D341Med (cell line): ENCODE results near the gene MRPL24.
A peak's percentile ranks its signal among the peaks of the same experiment; 100 is the strongest.

Source experiments
- DNase-seq: peaks from one replicate; pipeline ENCODE4 v3.0.0; 2012; ENCODE audit warnings: low spot score

MRPL24 gene

GRCh38 chr1:156743367-156744302 is 2.7 kb upstream of the MRPL24 start:
- no peak for DNase-seq

GRCh38 chr1:156742801-156743200 is 1.9 kb upstream of the MRPL24 start:
- DNase-seq = no peak

GRCh38 chr1:156742017-156742416 is 1.1 kb upstream of the MRPL24 start:
- no peak for DNase-seq

GRCh38 chr1:156741481-156741983 is 644 bp upstream of the MRPL24 start:
- no peak for DNase-seq

- no peak for DNase-seq
These were observed 599 bp downstream of the MRPL24 start for GRCh38 chr1:156740237-156740740.

- no peak for DNase-seq
These were observed 2.0 kb downstream of the MRPL24 start for GRCh38 chr1:156738916-156739315.

GRCh38 chr1:156738407-156738806 is 2.5 kb downstream of the MRPL24 start:
- no peak for DNase-seq

GRCh38 chr1:156733989-156734584 is 6.8 kb downstream of the MRPL24 start:
- DNase-seq = no peak

GRCh38 chr1:156728599-156729462 is 12.1 kb downstream of the MRPL24 start, which contains the start of gene ISG20L2:
ISG20L2 (minus strand) TSS chr1:156728766; CDS start chr1:156727652, 1,114 bp downstream.
- peak; percentile 95 for DNase-seq

- DNase-seq = peak; percentile 92
These were observed 12.8 kb downstream of the MRPL24 start, which contains the start of gene METTL25B for GRCh38 chr1:156727926-156728598. METTL25B (plus strand) TSS chr1:156728469; CDS start chr1:156729105, 636 bp downstream.

- DNase-seq = no peak
These were observed 13.4 kb downstream of the MRPL24 start for GRCh38 chr1:156727492-156727891.

- DNase-seq = peak; percentile 70
These were observed 14.2 kb downstream of the MRPL24 start for GRCh38 chr1:156726549-156727226.

- peak; percentile 85 for DNase-seq
These were observed 15.1 kb downstream of the MRPL24 start for GRCh38 chr1:156725683-156726280.

GRCh38 chr1:156721535-156721934 is 19.4 kb downstream of the MRPL24 start:
- no peak for DNase-seq

GRCh38 chr1:156721131-156721530 is 19.8 kb downstream of the MRPL24 start:
- no peak for DNase-seq

- peak; percentile 31 for DNase-seq
These were observed 23.5 kb downstream of the MRPL24 start for GRCh38 chr1:156717351-156717750.

- no peak for DNase-seq
These were observed 26.1 kb downstream of the MRPL24 start for GRCh38 chr1:156714830-156715229.

- DNase-seq = no peak
These were observed 28.3 kb downstream of the MRPL24 start for GRCh38 chr1:156712626-156713025.

- DNase-seq = peak; percentile 33
These were observed 29.7 kb downstream of the MRPL24 start for GRCh38 chr1:156711011-156711817.
